Colonic mucosa (tissue), 4 donors: ENCODE measurements around the gene PSME3IP1. TPM values are rescaled to one million over a fixed set of nuclear protein-coding genes. Genes with fewer than 3 reads are reported as not detected.

Experiments used
- DNase-seq: peaks from one replicate; pipeline ENCODE4 v3.0.0-alpha.2; 2020
- H3K27ac ChIP-seq: fragments of 200-600 bp; one replicate; pipeline ENCODE4 v1.8.0; 2021
- H3K27me3 ChIP-seq: fragments of 200-600 bp; one replicate; pipeline ENCODE4 v1.8.0; 2021
- H3K36me3 ChIP-seq: fragments of 200-600 bp; one replicate; pipeline ENCODE4 v1.8.0; 2021
- H3K4me1 ChIP-seq: fragments of 200-600 bp; one replicate; pipeline ENCODE4 v1.8.0; 2021; ENCODE audit warnings: mild to moderate bottlenecking
- H3K4me3 ChIP-seq: fragments of 200-600 bp; one replicate; pipeline ENCODE4 v1.8.0; 2021
- H3K9ac ChIP-seq, 2 donors: one replicate each; pipeline ENCODE4 v1.7.0; 2013; ENCODE audit warnings: control low read depth in 2 of 2, low read depth in 2 of 2, low read length in 2 of 2
- H3K9me3 ChIP-seq: fragments of 200-600 bp; one replicate; pipeline ENCODE4 v1.8.0; 2021
- intact Hi-C: fragments of 100-400 bp; cut with DNase I; formaldehyde crosslinking; loops from one replicate; pipeline ENCODE4 v1.14.1; 2022
- total RNA-seq, 2 donors: library from RNA; stranded (reverse); fragmentation: NEBNext Ultra II Directional in 1 of 2; extraction: Animal tissue kit (Norgen Biotek cat#: 25700) in 1 of 2; gene quantifications; one replicate each; pipeline ENCODE4 v1.2.1, GENCODE V29; 2021
- TF ChIP-seq, protein P1 (sequence below): fragments of 200-600 bp; IDR thresholded peaks from one replicate; pipeline ENCODE4 v1.8.0; 2022; ENCODE audit warnings: antibody characterized with exemption, mild to moderate bottlenecking
- donor health status: healthy.
- donor health status: DM: no; HTN: no; CAD: no.
- donor health status: DM: no; HTN: no; CAD: no.

Gene PSME3IP1
- total RNA-seq, 2 donors from 2014 or later = 80.9 to 108 TPM

DNA sequence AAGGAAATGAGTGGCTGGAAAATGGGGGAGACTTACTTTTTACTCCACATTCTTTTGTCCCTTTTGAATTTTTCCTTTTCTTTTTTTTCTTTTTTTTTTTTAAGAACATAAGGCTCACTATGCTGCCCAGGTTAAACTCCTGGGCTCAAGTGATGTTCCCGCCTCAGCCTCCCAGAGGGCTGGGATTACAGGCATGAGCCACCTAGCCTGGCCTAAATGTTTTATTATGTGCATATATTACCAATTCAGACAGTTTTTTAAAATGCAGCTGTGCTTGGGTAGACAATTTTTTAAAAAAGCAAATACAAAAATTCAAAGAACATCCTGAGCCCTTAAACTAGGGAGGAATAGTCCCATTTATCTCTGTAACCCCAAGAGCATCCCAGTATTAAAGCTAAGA is 28.3 kb downstream of the PSME3IP1 start:
- H3K36me3 ChIP-seq = no peaks in the 10 kb centered on the region
- H3K9ac ChIP-seq = no peak overlapping the region
- H3K4me3 ChIP-seq = no peak overlapping the region
- no peak overlapping the region for H3K27ac ChIP-seq
- H3K27me3 ChIP-seq = no peaks in the 10 kb centered on the region
- TF ChIP-seq, protein P1, sequence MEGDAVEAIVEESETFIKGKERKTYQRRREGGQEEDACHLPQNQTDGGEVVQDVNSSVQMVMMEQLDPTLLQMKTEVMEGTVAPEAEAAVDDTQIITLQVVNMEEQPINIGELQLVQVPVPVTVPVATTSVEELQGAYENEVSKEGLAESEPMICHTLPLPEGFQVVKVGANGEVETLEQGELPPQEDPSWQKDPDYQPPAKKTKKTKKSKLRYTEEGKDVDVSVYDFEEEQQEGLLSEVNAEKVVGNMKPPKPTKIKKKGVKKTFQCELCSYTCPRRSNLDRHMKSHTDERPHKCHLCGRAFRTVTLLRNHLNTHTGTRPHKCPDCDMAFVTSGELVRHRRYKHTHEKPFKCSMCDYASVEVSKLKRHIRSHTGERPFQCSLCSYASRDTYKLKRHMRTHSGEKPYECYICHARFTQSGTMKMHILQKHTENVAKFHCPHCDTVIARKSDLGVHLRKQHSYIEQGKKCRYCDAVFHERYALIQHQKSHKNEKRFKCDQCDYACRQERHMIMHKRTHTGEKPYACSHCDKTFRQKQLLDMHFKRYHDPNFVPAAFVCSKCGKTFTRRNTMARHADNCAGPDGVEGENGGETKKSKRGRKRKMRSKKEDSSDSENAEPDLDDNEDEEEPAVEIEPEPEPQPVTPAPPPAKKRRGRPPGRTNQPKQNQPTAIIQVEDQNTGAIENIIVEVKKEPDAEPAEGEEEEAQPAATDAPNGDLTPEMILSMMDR = no peak
- no peaks in the 10 kb centered on the region for H3K4me1 ChIP-seq
- intact Hi-C loops = no loop called here
- H3K9me3 ChIP-seq = no peaks in the 10 kb centered on the region
- no peak for DNase-seq

DNA sequence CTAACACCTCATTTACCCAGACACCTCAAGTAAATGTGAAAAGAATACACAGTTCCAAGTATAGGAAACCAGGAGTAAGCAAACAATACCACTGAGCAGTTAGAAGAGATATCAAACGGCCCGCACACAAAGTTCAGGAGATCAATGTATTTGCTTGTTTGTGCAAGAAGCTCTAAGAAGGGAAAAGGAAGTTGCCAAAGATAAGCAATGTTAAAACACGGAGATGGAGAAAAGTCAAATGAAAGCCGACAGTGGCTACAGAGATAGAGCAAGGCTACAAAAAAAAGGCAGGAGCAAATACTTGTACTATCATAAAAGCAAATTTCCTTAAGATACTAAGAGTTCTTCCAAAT is 29.5 kb downstream of the PSME3IP1 start:
- Histone ChIP-seq H3K4me3 (no peak overlapping the region), H3K27me3 (no peaks in the 10 kb centered on the region), H3K27ac (no peak overlapping the region), H3K9me3 (no peaks in the 10 kb centered on the region), H3K9ac (no peak overlapping the region), H3K4me1 (no peaks in the 10 kb centered on the region), H3K36me3 (no peaks in the 10 kb centered on the region)
- intact Hi-C loops = no loop called here
- TF ChIP-seq, protein P1 = no peak
- no peak for DNase-seq

DNA sequence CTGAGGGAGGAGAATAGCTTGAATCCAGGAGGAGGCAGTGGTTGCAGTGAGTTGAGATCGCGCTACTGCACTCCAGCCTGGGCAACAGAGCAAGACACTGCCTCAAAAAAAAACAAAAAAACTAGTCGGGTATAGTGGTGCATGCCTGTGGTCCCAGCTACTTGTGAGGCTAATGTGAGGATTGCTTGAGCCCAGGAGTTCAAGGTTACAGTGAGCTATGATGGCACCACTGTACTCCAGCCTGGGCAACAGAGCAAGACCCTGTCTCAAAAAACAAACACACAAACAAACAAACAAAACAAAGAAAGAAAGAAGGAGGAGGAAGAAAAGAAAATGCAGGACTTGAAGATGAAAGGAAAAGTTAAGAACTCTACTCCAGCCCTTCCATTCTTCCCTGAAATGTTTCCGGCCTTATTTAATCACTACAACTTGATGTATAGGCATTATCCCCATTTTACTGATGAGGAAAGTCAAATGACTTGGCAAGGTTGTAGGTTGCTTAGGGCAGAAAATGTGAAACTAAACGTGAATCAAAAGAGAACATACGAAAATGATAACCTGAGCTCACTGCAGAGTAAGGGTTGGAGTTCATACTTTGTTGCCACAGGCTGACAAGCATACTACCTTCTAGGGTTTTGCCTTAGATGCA is 30.0 kb downstream of the PSME3IP1 start:
- TF ChIP-seq, protein P1 = no peak
- H3K36me3 ChIP-seq = no peaks in the 10 kb centered on the region
- no peak overlapping the region for H3K4me3 ChIP-seq
- H3K4me1 ChIP-seq = no peaks in the 10 kb centered on the region
- H3K9ac ChIP-seq = no peak overlapping the region
- no peaks in the 10 kb centered on the region for H3K9me3 ChIP-seq
- H3K27me3 ChIP-seq = no peaks in the 10 kb centered on the region
- no peak for DNase-seq
- H3K27ac ChIP-seq = no peak overlapping the region
- intact Hi-C loops = no loop called here

DNA sequence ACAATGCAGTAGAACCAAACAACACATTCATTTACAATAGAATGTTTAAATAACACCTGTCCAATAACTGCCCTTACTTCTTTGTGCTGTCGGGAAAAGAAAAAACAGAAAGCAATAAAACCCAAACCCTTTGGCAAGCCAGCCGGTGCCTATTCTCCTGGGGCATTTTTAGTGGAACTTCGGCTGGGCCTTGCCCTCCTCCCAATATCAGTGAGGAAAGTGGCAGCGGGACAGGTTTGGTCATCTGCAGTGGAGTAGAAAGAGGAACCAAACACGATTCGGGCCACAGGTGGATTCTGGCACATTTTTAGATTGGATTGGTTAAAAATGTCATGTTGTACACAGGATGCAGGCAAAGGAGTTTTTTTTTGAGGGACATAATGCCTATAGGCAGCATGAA is 32.0 kb downstream of the PSME3IP1 start:
- no peaks in the 10 kb centered on the region for H3K4me1 ChIP-seq
- intact Hi-C loops = no loop called here
- no peaks in the 10 kb centered on the region for H3K36me3 ChIP-seq
- H3K27me3 ChIP-seq = no peaks in the 10 kb centered on the region
- H3K9ac ChIP-seq = no peak overlapping the region
- TF ChIP-seq, protein P1 = no peak
- H3K4me3 ChIP-seq = no peak overlapping the region
- H3K27ac ChIP-seq = no peak overlapping the region
- no peak for DNase-seq
- H3K9me3 ChIP-seq = no peaks in the 10 kb centered on the region

DNA sequence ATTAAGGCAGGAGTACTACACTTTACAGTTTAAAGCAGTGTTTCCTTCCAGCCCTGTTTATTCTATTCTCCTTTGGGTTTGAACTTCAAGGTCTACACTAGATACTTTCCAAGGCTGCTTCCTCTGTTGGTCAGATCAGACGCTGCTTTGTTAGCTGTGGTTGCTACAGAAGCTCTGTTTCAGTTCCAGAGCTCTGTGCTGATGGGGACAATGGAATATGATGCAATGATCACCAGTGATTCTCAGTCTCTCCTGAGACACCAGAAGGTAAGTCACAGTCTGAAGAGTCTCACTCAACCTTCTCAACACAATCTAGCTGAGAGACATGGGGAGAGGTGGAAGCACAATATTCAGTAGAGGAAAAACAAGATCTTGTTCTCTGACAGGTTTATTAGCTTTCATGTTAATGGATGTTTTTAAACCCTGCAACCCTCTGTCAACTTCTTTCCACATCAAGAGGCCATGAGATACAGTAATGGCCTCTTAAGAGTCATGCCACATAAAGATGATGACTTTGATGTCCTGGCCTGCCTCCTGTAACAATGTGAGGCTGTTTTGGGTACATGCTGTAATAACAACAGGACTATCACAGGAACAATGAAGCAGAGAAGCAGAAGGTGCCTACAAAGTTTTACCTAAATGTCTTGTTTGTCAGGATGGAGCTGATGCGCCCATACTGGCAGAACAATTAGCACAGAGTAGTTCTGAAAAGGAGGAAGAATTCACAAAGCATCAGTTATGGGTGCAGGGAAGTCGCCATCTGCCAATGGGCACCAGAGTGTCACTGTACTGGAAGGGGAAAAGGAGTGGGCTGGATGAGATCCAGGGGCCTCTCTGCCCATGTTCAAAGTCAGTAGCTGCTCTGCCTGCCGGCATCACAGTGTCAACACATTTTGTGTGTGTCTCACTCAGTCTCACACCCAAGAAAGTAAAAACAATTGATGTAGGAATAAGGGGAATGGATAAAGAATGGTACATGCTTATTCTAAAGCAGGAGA is 33.4 kb downstream of the PSME3IP1 start:
- Histone ChIP-seq H3K9ac (no peak overlapping the region), H3K27me3 (no peaks in the 10 kb centered on the region), H3K9me3 (no peaks in the 10 kb centered on the region), H3K4me1 (no peaks in the 10 kb centered on the region), H3K4me3 (no peak overlapping the region), H3K27ac (no peak overlapping the region), H3K36me3 (no peaks in the 10 kb centered on the region)
- TF ChIP-seq, protein P1 = no peak
- intact Hi-C loops = no loop called here
- DNase-seq = no peak
